Measurements from ENCODE around the gene LTBP1. TPM values are rescaled to one million over a fixed set of nuclear protein-coding genes. Genes with fewer than 3 reads are reported as not detected.
"Not testable (repeated sequence)": the region's sequence is repeated elsewhere in the genome, so short reads cannot be mapped to it uniquely, and the experiment has no call there.

LTBP1 gene
- total RNA-seq, 5 donors from 2014 or later (not counting 1 experiment from before 2014, with no cell fraction given): 0.16 to 0.76 (median 0.43) TPM

DNA sequence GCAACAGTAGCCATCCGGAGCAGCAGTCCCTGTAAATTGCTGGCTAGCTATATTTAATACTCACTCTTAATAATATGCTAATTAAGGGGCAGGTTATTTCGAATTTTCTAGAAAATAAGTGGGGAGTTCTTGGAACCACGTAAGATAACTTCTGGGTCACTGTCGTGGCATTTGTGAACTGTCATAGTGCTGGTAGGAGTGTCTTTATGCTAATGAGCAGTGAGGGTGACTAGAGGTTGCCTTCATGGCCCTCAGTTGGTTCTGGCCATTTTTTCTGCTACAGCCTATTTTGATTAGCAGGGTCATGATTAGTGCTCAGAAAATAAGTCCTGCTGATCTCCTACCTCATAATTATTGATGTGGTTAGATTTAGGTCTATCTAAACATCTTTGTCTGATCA, 279.8 kb downstream of the LTBP1 start:
- DNase-seq: no peak
- H3K4me1 ChIP-seq (ENCODE audit: control insufficient read depth in 1 of 2, extremely low read depth in 1 of 2, insufficient read depth in 2 of 2, low read length in 2 of 2): no peaks in the 10 kb centered on the region
- no peak overlapping the region for H3K4me3 Mint-ChIP-seq
- H3K9me3 ChIP-seq: no peaks in the 10 kb centered on the region
- POLR2A ChIA-PET: no interaction called here
- H3K4me3 ChIP-seq (ENCODE audit: control insufficient read depth in 1 of 2, extremely low read depth in 1 of 2, low read length in 1 of 2): no peak overlapping the region
- H3K27me3 ChIP-seq (replicated peaks in 1 of 2; ENCODE audit: control insufficient read depth in 2 of 2, extremely low read depth in 1 of 2, insufficient read depth in 2 of 2, low read length in 1 of 2): peaks cover 0 to 3% of the 10 kb centered on the region in 2 experiments
- H3K27ac Mint-ChIP-seq: no peak overlapping the region
- H3K36me3 Mint-ChIP-seq: no peaks in the 10 kb centered on the region
- no peaks in the 10 kb centered on the region for H3K36me3 ChIP-seq (ENCODE audit: control insufficient read depth in 2 of 2, extremely low read depth in 1 of 2, insufficient read depth in 1 of 2, low read length in 1 of 2)
- 86% methylated on average over 3 of the region's 4 CpGs for WGBS (ENCODE audit: insufficient coverage)
- no peak for ATAC-seq (replicated peaks in 1 of 4)
- no peaks in the 10 kb centered on the region for H3K9me3 Mint-ChIP-seq
- no peaks in the 10 kb centered on the region for H3K27me3 Mint-ChIP-seq
- H3K4me1 Mint-ChIP-seq: no peaks in the 10 kb centered on the region
- H3K27ac ChIP-seq (ENCODE audit: low read length): no peak overlapping the region
- CTCF ChIA-PET: no interaction called here

DNA sequence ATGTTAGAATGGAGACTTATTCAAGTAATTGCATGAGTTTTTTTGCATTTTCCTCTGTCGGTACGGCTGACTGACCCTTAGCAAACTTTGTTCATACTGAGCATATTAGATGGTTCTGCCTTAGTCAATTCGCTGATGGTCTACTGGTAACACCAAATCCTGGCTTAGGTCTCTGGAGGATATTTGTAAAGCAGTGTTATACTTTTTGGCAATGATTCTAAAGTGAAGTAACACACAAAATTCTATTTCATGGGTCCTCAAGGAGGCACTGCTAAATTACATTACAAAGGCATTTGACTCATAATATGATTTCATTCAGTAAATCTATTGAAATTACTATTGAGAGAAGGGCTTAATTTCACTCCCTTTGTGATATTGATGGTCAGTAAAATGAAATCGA, 282.9 kb downstream of the LTBP1 start:
- Histone ChIP-seq H3K4me3 (ENCODE audit: control insufficient read depth in 1 of 2, extremely low read depth in 1 of 2, low read length in 1 of 2) (no peak overlapping the region), H3K4me1 (ENCODE audit: control insufficient read depth in 1 of 2, extremely low read depth in 1 of 2, insufficient read depth in 2 of 2, low read length in 2 of 2) (no peaks in the 10 kb centered on the region), H3K27me3 (replicated peaks in 1 of 2; ENCODE audit: control insufficient read depth in 2 of 2, extremely low read depth in 1 of 2, insufficient read depth in 2 of 2, low read length in 1 of 2) (peaks cover 0 to 3% of the 10 kb centered on the region in 2 experiments), H3K9me3 (no peaks in the 10 kb centered on the region), H3K27ac (ENCODE audit: low read length) (no peak overlapping the region), H3K36me3 (ENCODE audit: control insufficient read depth in 2 of 2, extremely low read depth in 1 of 2, insufficient read depth in 1 of 2, low read length in 1 of 2) (no peaks in the 10 kb centered on the region)
- 100% methylated on average over 2 of the region's 4 CpGs for WGBS (ENCODE audit: insufficient coverage)
- POLR2A ChIA-PET: no interaction called here
- no peak for DNase-seq
- Mint-ChIP-seq H3K36me3 (no peaks in the 10 kb centered on the region), H3K27me3 (peaks cover 5 to 9% of the 10 kb centered on the region in 2 donors), H3K4me1 (no peaks in the 10 kb centered on the region), H3K4me3 (no peak overlapping the region), H3K27ac (no peak overlapping the region), H3K9me3 (no peaks in the 10 kb centered on the region)
- ATAC-seq (replicated peaks in 1 of 4): no peak
- CTCF ChIA-PET: no interaction called here

DNA sequence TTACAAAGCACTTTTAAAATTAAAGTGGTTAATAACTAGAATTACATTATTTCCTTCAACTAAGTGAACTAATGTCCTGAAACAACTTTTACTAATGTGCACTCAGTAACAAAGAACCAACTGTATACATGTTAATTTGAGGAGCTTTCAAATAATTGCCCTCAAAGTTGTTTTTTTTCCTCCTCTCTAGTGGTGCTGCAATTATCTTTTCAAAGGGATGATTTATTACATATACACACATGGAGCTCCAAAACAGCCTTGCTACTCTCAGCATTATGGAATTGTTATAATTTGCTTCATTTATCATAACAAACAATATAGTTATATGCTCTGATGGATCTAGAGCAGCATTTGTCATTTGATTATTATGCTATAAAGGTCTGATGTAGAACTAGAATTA, 283.4 kb downstream of the LTBP1 start:
- Mint-ChIP-seq H3K4me3 (no peak overlapping the region), H3K36me3 (no peaks in the 10 kb centered on the region), H3K9me3 (no peaks in the 10 kb centered on the region), H3K27me3 (peaks cover 5 to 9% of the 10 kb centered on the region in 2 donors), H3K27ac (no peak overlapping the region), H3K4me1 (no peaks in the 10 kb centered on the region)
- POLR2A ChIA-PET: no interaction called here
- Histone ChIP-seq H3K4me3 (ENCODE audit: control insufficient read depth in 1 of 2, extremely low read depth in 1 of 2, low read length in 1 of 2) (no peak overlapping the region), H3K36me3 (ENCODE audit: control insufficient read depth in 2 of 2, extremely low read depth in 1 of 2, insufficient read depth in 1 of 2, low read length in 1 of 2) (no peaks in the 10 kb centered on the region), H3K4me1 (ENCODE audit: control insufficient read depth in 1 of 2, extremely low read depth in 1 of 2, insufficient read depth in 2 of 2, low read length in 2 of 2) (no peaks in the 10 kb centered on the region), H3K9me3 (no peaks in the 10 kb centered on the region), H3K27ac (ENCODE audit: low read length) (no peak overlapping the region), H3K27me3 (replicated peaks in 1 of 2; ENCODE audit: control insufficient read depth in 2 of 2, extremely low read depth in 1 of 2, insufficient read depth in 2 of 2, low read length in 1 of 2) (peaks cover 0 to 3% of the 10 kb centered on the region in 2 experiments)
- ATAC-seq (replicated peaks in 1 of 4) (no peak), DNase-seq (no peak)
- CTCF ChIA-PET: no interaction called here

DNA sequence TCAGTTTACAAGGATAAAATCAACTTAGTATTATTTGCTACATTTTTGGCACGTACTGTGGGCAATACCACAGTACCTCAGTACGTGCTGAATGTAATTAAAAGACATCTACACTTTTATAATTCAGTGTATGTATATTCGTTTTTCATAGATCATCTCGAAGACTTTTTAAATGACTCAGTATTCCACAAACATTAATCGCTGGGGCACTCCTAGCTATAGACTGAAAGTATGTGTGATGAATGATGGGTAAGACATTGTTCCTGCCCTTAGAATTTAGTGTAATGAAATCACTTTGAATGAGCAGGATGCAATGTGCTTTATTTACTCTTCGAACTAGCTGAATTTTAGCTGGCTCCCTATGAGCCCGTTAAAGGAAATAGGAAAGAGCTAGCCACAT, 284.1 kb downstream of the LTBP1 start:
- Mint-ChIP-seq H3K4me1 (no peaks in the 10 kb centered on the region), H3K36me3 (no peaks in the 10 kb centered on the region), H3K4me3 (no peak overlapping the region), H3K9me3 (no peaks in the 10 kb centered on the region), H3K27ac (no peak overlapping the region), H3K27me3 (peaks cover 5 to 9% of the 10 kb centered on the region in 2 donors)
- Histone ChIP-seq H3K27ac (ENCODE audit: low read length) (no peak overlapping the region), H3K27me3 (replicated peaks in 1 of 2; ENCODE audit: control insufficient read depth in 2 of 2, extremely low read depth in 1 of 2, insufficient read depth in 2 of 2, low read length in 1 of 2) (peaks cover 0 to 3% of the 10 kb centered on the region in 2 experiments), H3K4me1 (ENCODE audit: control insufficient read depth in 1 of 2, extremely low read depth in 1 of 2, insufficient read depth in 2 of 2, low read length in 2 of 2) (no peaks in the 10 kb centered on the region), H3K36me3 (ENCODE audit: control insufficient read depth in 2 of 2, extremely low read depth in 1 of 2, insufficient read depth in 1 of 2, low read length in 1 of 2) (no peaks in the 10 kb centered on the region), H3K4me3 (ENCODE audit: control insufficient read depth in 1 of 2, extremely low read depth in 1 of 2, low read length in 1 of 2) (no peak overlapping the region), H3K9me3 (no peaks in the 10 kb centered on the region)
- WGBS (ENCODE audit: insufficient coverage): 90% methylated on average over 2 of the region's 7 CpGs
- ChIA-PET CTCF (no interaction called here), POLR2A (no interaction called here)
- ATAC-seq (replicated peaks in 1 of 4): no peak
- no peak for DNase-seq

DNA sequence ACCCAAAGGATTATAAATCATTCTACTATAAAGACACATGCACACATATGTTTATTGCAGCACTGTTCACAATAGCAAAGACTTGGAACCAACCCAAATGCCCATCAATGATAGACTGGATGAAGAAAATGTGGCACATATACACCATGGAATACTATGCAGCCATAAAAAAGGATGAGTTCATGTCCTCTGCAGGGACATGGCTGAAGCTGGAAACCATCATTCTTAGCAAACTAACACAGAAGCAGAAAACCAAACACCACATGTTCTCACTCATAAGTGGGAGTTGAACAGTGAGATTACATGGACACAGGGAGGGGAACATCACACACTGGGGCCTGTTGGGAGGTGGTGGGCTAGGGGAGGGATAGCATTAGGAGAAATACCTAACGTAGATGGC, 288.8 kb downstream of the LTBP1 start:
- H3K9me3 Mint-ChIP-seq; H3K4me3 ChIP-seq (ENCODE audit: control insufficient read depth in 1 of 2, extremely low read depth in 1 of 2, low read length in 1 of 2); H3K36me3 Mint-ChIP-seq; ATAC-seq (replicated peaks in 1 of 4); DNase-seq; H3K36me3 ChIP-seq (ENCODE audit: control insufficient read depth in 2 of 2, extremely low read depth in 1 of 2, insufficient read depth in 1 of 2, low read length in 1 of 2); H3K27me3 ChIP-seq (replicated peaks in 1 of 2; ENCODE audit: control insufficient read depth in 2 of 2, extremely low read depth in 1 of 2, insufficient read depth in 2 of 2, low read length in 1 of 2); H3K4me1 ChIP-seq (ENCODE audit: control insufficient read depth in 1 of 2, extremely low read depth in 1 of 2, insufficient read depth in 2 of 2, low read length in 2 of 2); POLR2A ChIA-PET; H3K27ac ChIP-seq (ENCODE audit: low read length); H3K4me3 Mint-ChIP-seq; H3K9me3 ChIP-seq; CTCF ChIA-PET; H3K27me3 Mint-ChIP-seq; H3K27ac Mint-ChIP-seq; H3K4me1 Mint-ChIP-seq: not testable (repeated sequence)
- WGBS (ENCODE audit: insufficient coverage): no CpG with 5 or more reads among the region's 1 CpG

DNA sequence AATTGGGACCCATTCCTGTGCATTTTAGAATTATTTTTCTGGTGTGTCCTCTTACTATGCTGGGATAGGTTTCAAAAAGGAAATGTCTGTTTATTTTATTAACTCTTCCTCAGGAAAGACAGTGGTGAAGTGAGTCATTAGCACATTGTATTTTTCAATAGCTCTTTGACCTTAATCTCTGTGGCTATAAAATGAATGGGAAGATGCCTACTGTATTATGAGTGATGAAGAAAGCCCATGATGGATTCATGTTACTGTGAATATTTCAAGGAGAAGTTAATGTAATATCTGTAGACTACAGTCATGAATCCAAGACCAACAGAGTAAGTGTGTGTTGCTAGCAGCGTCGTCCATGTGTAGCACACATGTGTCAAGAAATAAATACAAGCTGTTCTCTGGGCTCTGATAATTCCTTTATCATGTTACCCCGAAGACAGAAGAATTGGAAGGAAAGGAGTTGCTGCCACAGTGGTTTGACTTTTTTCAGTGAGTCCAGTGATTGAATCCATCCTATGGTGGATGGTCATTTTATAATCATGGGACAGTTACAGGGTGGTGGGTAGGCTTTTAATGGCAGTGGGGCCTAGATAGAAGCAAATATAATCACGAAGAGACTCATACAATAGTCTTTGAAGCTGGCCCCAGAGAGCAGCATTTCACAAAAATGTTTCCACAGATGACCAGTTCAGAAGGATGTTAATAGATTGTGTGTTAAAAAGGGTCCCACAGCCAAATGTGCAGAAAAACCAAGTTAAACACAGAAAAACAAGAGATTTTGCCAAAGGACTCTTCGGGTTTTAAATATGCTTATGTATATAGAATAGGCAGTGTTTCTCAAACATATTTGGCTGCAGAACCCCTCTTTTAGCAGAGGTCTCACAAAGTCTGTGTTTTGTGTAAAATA, 290.0 kb downstream of the LTBP1 start:
- Histone ChIP-seq H3K9me3 (no peaks in the 10 kb centered on the region), H3K27me3 (replicated peaks in 1 of 2; ENCODE audit: control insufficient read depth in 2 of 2, extremely low read depth in 1 of 2, insufficient read depth in 2 of 2, low read length in 1 of 2) (no peaks in the 10 kb centered on the region), H3K27ac (ENCODE audit: low read length) (no peak overlapping the region), H3K36me3 (ENCODE audit: control insufficient read depth in 2 of 2, extremely low read depth in 1 of 2, insufficient read depth in 1 of 2, low read length in 1 of 2) (no peaks in the 10 kb centered on the region), H3K4me3 (ENCODE audit: control insufficient read depth in 1 of 2, extremely low read depth in 1 of 2, low read length in 1 of 2) (no peak overlapping the region), H3K4me1 (ENCODE audit: control insufficient read depth in 1 of 2, extremely low read depth in 1 of 2, insufficient read depth in 2 of 2, low read length in 2 of 2) (no peaks in the 10 kb centered on the region)
- H3K9me3 Mint-ChIP-seq: no peaks in the 10 kb centered on the region
- ATAC-seq (replicated peaks in 1 of 4) (no peak), DNase-seq (no peak)
- peaks cover 5 to 7% of the 10 kb centered on the region in 2 donors for H3K27me3 Mint-ChIP-seq
- H3K4me1 Mint-ChIP-seq: no peaks in the 10 kb centered on the region
- POLR2A ChIA-PET: no interaction called here
- H3K36me3 Mint-ChIP-seq: no peaks in the 10 kb centered on the region
- H3K27ac Mint-ChIP-seq: no peak overlapping the region
- H3K4me3 Mint-ChIP-seq: no peak overlapping the region
- 100% methylated on average over 1 of the region's 5 CpGs for WGBS (ENCODE audit: insufficient coverage)
- CTCF ChIA-PET: interaction anchor here in 1 of 2 donors (0.5 kb wide), 1 partner anchor 254 kb away, joined by 4 read pairs; no protein-coding TSS in a partner anchor

Measured in T-cell (primary cell).